C4-2B (cell line): Measurements from ENCODE around the gene PHRF1.

Experiments
- H3K27ac ChIP-seq: fragments of 450-650 bp; 2 replicates; pipeline ENCODE4 v1.5.1; 2017
- ZFX ChIP-seq: fragments of 450-650 bp; IDR thresholded peaks from 2 replicates; pipeline ENCODE4 v1.6.1; 2017
- TF ChIP-seq, protein P1 (sequence below): fragments of 450-650 bp; conservative IDR thresholded peaks from 2 replicates; pipeline ENCODE4 v1.5.1; 2017; ENCODE audit warnings: mild to moderate bottlenecking

PHRF1 gene

DNA sequence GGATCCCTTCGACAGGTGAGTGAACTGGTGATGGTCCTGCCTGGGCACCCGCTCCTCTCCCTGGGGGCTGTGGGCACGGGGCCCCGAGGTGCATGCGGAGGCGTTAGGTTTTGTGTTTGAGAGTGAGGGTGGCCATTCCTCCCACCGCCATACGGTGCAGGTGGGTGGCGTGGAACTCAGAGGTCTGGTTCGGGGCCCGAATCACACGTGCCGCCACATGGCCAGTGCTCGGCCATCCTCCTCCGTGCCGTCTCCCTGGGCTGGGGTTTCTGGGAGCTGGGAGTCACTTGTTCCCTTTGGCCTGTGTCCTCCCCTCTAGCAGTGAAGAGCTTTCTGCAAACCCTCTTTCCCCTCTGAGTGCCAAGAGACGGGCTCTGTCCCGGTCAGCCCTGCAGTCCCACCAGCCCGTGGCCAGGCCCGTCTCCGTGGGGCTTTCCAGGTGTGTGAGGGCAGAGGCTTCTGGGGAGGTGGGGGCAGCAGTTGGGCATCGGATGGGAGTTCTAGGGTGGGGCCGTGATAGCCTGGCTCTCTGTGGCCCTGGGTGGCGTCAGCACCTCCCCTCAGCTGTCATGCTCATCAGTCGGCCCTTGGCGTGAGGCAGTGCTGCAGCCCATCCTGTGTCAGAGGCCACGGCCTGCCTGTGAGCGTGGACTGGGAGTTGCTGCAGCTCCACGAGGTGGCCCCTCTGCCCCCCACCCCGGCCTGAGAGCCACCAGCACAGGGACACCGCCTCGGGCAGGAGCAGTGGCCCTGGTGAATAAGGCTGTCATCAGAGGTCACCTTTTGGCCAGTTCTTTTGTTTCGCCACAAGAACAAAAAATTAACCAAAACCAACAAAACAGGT lies 29.2 kb downstream of the PHRF1 start:
- TF ChIP-seq, protein P1, sequence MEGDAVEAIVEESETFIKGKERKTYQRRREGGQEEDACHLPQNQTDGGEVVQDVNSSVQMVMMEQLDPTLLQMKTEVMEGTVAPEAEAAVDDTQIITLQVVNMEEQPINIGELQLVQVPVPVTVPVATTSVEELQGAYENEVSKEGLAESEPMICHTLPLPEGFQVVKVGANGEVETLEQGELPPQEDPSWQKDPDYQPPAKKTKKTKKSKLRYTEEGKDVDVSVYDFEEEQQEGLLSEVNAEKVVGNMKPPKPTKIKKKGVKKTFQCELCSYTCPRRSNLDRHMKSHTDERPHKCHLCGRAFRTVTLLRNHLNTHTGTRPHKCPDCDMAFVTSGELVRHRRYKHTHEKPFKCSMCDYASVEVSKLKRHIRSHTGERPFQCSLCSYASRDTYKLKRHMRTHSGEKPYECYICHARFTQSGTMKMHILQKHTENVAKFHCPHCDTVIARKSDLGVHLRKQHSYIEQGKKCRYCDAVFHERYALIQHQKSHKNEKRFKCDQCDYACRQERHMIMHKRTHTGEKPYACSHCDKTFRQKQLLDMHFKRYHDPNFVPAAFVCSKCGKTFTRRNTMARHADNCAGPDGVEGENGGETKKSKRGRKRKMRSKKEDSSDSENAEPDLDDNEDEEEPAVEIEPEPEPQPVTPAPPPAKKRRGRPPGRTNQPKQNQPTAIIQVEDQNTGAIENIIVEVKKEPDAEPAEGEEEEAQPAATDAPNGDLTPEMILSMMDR = no peak
- no peak for TF ChIP-seq ZFX

DNA sequence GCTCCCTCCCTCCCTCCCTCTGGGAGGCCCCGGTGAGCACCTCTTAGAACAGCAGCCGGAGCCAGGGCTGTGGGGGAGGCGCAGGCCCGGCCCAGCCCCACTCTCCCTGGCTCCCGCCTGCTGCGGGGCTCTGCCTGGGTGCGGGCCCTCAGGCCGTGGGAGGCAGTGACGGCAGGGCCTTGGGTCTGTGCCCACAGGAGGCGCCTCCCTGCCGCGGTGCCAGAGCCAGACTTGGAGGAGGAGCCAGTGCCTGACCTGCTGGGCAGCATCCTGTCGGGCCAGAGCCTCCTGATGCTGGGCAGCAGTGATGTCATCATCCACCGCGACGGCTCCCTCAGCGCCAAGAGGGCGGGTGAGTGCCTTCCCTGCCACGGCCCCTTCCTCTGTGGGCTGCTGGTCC lies 30.0 kb downstream of the PHRF1 start:
- TF ChIP-seq, protein P1 = no peak
- no peak for TF ChIP-seq ZFX
- peak overlapping the region; percentile 36 for H3K27ac ChIP-seq

More for the DNA sequence above, 29.2 kb downstream of the PHRF1 start:
- H3K27ac ChIP-seq = peak overlapping the region; percentile 36

DNA sequence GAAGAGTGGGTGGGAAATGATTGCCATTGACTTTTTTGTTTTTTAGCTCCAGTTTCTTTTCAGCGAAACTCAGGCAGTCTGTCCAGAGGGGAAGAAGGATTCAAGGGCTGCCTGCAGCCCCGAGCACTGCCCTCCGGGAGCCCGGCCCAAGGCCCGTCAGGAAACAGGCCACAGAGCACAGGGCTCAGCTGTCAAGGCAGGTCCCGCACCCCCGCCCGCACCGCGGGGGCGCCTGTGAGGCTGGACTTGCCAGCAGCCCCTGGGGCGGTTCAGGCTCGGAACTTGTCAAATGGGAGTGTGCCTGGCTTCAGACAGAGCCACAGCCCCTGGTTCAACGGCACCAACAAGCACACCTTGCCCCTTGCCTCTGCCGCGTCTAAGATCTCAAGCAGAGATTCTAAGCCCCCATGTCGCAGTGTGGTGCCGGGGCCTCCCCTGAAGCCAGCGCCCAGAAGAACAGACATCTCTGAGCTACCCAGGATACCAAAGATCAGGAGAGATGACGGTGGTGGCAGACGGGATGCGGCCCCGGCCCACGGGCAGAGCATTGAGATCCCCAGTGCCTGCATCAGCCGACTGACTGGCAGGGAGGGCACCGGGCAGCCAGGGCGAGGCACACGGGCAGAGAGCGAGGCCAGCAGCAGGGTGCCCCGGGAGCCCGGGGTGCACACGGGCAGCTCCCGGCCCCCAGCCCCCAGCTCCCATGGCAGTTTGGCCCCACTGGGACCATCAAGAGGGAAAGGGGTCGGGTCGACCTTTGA lies 30.9 kb downstream of the PHRF1 start:
- peak overlapping the region; percentile 36; the same call in 1 of the 2 replicates for H3K27ac ChIP-seq
- TF ChIP-seq ZFX = no peak
- TF ChIP-seq, protein P1 = no peak

DNA sequence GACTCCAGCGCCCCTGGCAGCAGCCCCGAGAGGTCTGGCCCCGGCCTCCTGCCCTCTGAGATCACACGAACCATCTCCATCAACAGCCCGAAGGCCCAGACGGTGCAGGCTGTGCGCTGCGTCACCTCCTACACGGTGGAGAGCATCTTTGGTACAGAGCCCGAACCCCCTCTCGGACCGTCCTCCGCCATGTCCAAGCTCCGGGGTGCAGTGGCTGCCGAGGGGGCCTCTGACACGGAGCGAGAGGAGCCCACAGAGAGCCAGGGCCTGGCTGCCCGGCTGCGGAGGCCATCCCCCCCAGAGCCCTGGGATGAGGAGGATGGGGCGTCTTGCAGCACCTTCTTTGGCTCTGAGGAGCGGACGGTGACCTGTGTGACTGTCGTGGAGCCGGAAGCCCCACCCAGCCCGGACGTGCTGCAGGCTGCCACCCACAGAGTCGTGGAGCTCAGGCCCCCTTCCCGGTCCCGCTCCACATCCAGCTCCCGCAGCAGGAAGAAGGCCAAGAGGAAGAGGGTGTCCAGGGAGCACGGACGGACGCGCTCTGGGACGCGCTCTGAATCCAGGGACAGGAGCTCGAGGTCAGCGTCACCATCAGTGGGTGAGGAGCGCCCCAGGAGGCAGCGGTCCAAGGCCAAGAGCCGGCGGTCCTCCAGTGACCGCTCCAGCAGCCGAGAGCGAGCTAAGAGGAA lies 31.8 kb downstream of the PHRF1 start:
- H3K27ac ChIP-seq = no peak overlapping the region

DNA sequence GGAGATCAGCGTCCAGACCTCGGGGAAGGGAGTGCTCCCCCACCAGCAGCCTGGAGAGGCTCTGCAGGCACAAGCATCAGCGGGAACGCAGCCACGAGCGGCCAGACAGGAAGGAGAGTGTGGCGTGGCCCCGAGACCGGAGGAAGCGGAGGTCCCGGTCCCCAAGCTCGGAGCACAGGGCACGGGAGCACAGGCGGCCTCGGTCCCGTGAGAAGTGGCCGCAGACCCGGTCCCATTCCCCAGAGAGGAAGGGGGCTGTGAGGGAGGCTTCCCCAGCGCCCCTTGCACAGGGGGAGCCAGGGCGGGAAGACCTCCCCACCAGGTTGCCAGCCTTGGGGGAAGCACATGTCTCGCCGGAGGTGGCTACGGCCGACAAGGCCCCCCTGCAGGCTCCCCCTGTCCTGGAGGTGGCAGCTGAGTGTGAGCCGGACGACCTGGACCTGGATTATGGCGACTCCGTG lies 32.6 kb downstream of the PHRF1 start:
- TF ChIP-seq ZFX = no peak
- no peak overlapping the region for H3K27ac ChIP-seq

More for the DNA sequence above, 31.8 kb downstream of the PHRF1 start:
- TF ChIP-seq, protein P1 = no peak
- no peak for TF ChIP-seq ZFX

DNA sequence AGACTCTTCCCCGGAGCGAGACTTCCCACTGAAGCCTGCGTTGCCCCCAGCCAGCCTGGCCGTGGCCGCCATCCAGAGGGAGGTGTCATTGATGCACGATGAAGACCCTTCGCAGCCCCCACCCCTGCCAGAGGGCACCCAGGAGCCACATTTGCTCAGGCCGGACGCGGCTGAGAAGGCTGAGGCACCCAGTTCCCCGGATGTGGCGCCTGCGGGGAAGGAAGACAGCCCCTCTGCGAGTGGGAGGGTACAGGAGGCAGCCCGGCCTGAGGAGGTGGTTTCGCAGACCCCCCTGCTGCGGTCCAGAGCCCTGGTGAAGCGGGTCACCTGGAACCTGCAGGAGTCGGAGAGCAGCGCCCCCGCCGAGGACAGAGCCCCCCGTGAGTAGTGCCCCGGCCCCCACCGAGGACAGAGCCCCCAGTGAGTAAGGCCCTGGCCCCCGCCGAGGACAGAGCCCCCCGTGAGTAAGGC lies 33.1 kb downstream of the PHRF1 start:
- H3K27ac ChIP-seq = no peak overlapping the region
- TF ChIP-seq, protein P1 = no peak
- no peak for TF ChIP-seq ZFX

DNA sequence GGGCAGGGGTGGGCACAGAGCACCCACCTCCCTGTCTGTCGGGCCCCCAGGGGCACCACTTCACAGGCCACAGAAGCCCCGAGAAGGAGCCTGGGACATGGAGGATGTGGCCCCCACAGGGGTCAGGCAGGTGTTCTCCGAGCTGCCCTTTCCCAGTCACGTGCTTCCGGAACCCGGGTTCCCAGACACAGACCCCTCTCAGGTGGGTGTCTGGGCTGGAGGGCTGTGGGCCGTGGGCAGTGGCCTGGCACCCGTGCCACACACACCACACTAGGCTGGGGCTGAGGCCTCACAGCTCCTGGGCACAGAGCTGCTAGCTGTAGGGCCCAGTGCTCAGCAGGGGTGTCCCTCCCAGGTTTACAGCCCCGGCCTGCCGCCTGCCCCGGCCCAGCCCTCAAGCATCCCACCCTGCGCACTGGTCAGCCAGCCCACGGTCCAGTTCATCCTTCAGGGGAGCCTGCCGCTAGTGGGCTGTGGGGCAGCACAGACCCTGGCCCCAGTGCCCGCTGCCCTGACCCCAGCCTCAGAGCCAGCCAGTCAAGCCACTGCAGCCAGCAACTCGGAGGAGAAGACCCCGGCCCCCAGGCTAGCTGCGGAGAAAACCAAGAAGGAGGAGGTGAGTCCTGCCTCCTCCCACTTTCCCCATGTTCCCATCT lies 34.0 kb downstream of the PHRF1 start:
- TF ChIP-seq, protein P1 = no peak
- no peak for TF ChIP-seq ZFX
- H3K27ac ChIP-seq = no peak overlapping the region
